ENCODE data around the gene ASCL2.

ASCL2 gene

GRCh38 chr11:2270322-2271076 lies at the start of gene ASCL2:
Gene ASCL2, minus strand, starts transcription at chr11:2270588. Its CDS starts 256 bp downstream, at chr11:2270332.
- in situ Hi-C loops (cut with MboI; ENCODE audit: low pct_unique_long_range_greater_than_20kb, low sequenced_read_pairs): no loop called here
- no peak for DNase-seq

GRCh38 chr11:2319791-2320472 lies 49.5 kb upstream of the ASCL2 start:
- DNase-seq: no peak
- in situ Hi-C loops (cut with MboI; ENCODE audit: low pct_unique_long_range_greater_than_20kb, low sequenced_read_pairs): no loop called here

GRCh38 chr11:2318707-2319106 lies 48.3 kb upstream of the ASCL2 start:
- DNase-seq: no peak
- in situ Hi-C loops (cut with MboI; ENCODE audit: low pct_unique_long_range_greater_than_20kb, low sequenced_read_pairs): no loop called here

- in situ Hi-C loops (cut with MboI; ENCODE audit: low pct_unique_long_range_greater_than_20kb, low sequenced_read_pairs): no loop called here
- no peak for DNase-seq
These were observed 47.7 kb upstream of the ASCL2 start for GRCh38 chr11:2318123-2318522.

- no peak for DNase-seq
- in situ Hi-C loops (cut with MboI; ENCODE audit: low pct_unique_long_range_greater_than_20kb, low sequenced_read_pairs): no loop called here
These were observed 47.1 kb upstream of the ASCL2 start for GRCh38 chr11:2317354-2318050.

- no peak for DNase-seq
- in situ Hi-C loops (cut with MboI; ENCODE audit: low pct_unique_long_range_greater_than_20kb, low sequenced_read_pairs): no loop called here
These were observed 46.5 kb upstream of the ASCL2 start for GRCh38 chr11:2316963-2317244.

GRCh38 chr11:2316169-2316962 lies 46.0 kb upstream of the ASCL2 start:
- DNase-seq: no peak
- in situ Hi-C loops (cut with MboI; ENCODE audit: low pct_unique_long_range_greater_than_20kb, low sequenced_read_pairs): no loop called here

- in situ Hi-C loops (cut with MboI; ENCODE audit: low pct_unique_long_range_greater_than_20kb, low sequenced_read_pairs): no loop called here
- DNase-seq: no peak
These were observed 45.2 kb upstream of the ASCL2 start for GRCh38 chr11:2315395-2316168.

GRCh38 chr11:2314525-2315394 lies 44.4 kb upstream of the ASCL2 start:
- no peak for DNase-seq
- in situ Hi-C loops (cut with MboI; ENCODE audit: low pct_unique_long_range_greater_than_20kb, low sequenced_read_pairs): no loop called here

- in situ Hi-C loops (cut with MboI; ENCODE audit: low pct_unique_long_range_greater_than_20kb, low sequenced_read_pairs): no loop called here
- no peak for DNase-seq
These were observed 43.7 kb upstream of the ASCL2 start for GRCh38 chr11:2314136-2314524.

- in situ Hi-C loops (cut with MboI; ENCODE audit: low pct_unique_long_range_greater_than_20kb, low sequenced_read_pairs): no loop called here
- DNase-seq: no peak
These were observed 42.9 kb upstream of the ASCL2 start for GRCh38 chr11:2313051-2313951.

- in situ Hi-C loops (cut with MboI; ENCODE audit: low pct_unique_long_range_greater_than_20kb, low sequenced_read_pairs): no loop called here
- no peak for DNase-seq
These were observed 42.0 kb upstream of the ASCL2 start for GRCh38 chr11:2312232-2313042.

GRCh38 chr11:2311353-2312133 lies 41.2 kb upstream of the ASCL2 start:
- in situ Hi-C loops (cut with MboI; ENCODE audit: low pct_unique_long_range_greater_than_20kb, low sequenced_read_pairs): no loop called here
- DNase-seq: no peak

- in situ Hi-C loops (cut with MboI; ENCODE audit: low pct_unique_long_range_greater_than_20kb, low sequenced_read_pairs): no loop called here
- no peak for DNase-seq
These were observed 40.5 kb upstream of the ASCL2 start for GRCh38 chr11:2310786-2311352.

GRCh38 chr11:2310073-2310785 lies 39.8 kb upstream of the ASCL2 start:
- in situ Hi-C loops (cut with MboI; ENCODE audit: low pct_unique_long_range_greater_than_20kb, low sequenced_read_pairs): no loop called here
- DNase-seq: no peak

Data from KBM-7 (cell line).